ENCODE results near the gene CCDC198. TPM values are rescaled to one million over a fixed set of nuclear protein-coding genes. Genes with fewer than 3 reads are reported as not detected.

Gene CCDC198
- total RNA-seq, 2 experiments from 2014 or later: not detected

GRCh38 chr14:57420033-57420432, 73.6 kb downstream of the CCDC198 start:
- H3K4me1 Mint-ChIP-seq: no peaks in the 10 kb centered on the region
- no peak overlapping the region for H3K27ac Mint-ChIP-seq
- DNase-seq: no peak
- no peaks in the 10 kb centered on the region for H3K36me3 Mint-ChIP-seq (ENCODE audit: low read depth)
- H3K4me3 Mint-ChIP-seq: no peak overlapping the region
- CTCF ChIA-PET: no interaction called here
- H3K27me3 Mint-ChIP-seq: no peaks in the 10 kb centered on the region
- POLR2A ChIA-PET: no interaction called here
- no peaks in the 10 kb centered on the region for H3K9me3 Mint-ChIP-seq

Other genes with a start within 250 kb of the CCDC198 start
- gene EXOC5, start 225.0 kb downstream of the CCDC198 start, total RNA-seq: 10 to 100 TPM; 59.9 to 66.5 TPM
- gene AP5M1, start 224.9 kb downstream of the CCDC198 start, total RNA-seq: 10 to 100 TPM; 47.9 to 64.3 TPM
- 10 to 100 TPM; 16.3 to 18.2 TPM for gene NAA30, start 103.3 kb downstream of the CCDC198 start, total RNA-seq